Stimulated activated CD8-positive, alpha-beta memory T cell treated with anti-CD3 and anti-CD28 coated beads, Interleukin-12 subunit alpha, Interleukin-12 subunit beta, amount 100 ng/mL, for 4 hours (primary cell): ENCODE data around the gene COL5A2.

Experiments used
- DNase-seq: peaks from one replicate; pipeline ENCODE4 v3.0.0-alpha.2; 2020; ENCODE audit warnings: low read depth

Gene COL5A2

DNA sequence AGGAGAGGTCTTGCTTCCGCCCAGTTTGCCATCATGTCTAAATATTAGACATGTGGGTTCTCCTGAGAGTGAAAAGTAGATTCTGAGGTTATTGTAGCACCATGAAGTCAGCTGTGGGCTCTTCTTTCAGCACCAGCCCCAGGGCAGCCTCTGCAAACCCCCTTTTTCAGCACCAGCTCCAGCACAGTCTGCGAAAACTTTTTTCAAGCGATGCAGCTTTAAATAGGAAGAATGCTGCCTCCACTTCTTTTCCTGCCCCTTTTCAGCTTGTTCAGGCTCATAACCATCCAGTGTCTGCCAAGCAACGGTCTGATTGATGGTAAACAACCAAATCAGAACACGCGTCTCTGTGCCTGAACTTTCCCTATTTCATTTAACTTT is at the start of gene COL5A2:
TSS of gene COL5A2 (minus strand) at position 192 of the 381 bp plus-strand sequence. CDS start at position 35, 157 bp downstream.
- DNase-seq, result no peak

DNA sequence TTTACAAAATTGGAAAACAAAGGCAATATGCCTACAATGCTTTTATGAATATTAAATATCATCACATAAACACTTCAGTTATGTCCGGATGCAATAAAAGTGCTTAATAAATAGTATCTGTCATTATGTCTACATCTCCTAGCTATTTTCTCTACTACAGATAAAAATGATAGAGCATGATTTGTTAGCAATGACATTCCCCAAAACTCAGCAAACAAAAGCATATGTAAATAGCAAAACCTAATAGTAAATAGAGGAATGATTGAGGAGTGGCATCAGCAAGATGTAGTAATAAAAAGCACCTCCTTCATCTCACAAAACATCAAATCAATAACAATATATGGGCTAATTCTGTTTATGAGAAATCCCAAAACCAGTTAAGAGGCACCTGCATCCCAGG is 46.5 kb upstream of the COL5A2 start:
- no peak for DNase-seq

DNA sequence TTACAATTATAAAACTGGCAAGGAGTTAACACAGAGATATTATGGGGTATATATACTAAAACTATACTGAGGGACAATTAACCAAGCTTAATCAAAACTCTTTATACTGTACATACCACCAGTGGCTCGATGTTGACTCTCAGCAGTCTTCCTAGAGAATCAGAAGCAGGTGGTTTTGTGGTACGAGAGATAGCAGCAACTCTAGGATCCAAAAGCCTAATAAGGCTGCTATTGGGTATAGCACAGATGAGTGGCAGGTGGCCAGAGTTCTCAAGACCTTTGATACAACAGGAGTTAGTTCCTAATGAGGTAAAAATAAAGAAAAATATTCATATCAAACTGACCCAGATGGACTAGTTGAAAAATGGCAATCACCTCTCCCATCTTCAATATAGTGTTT is 45.5 kb upstream of the COL5A2 start:
- no peak for DNase-seq

DNA sequence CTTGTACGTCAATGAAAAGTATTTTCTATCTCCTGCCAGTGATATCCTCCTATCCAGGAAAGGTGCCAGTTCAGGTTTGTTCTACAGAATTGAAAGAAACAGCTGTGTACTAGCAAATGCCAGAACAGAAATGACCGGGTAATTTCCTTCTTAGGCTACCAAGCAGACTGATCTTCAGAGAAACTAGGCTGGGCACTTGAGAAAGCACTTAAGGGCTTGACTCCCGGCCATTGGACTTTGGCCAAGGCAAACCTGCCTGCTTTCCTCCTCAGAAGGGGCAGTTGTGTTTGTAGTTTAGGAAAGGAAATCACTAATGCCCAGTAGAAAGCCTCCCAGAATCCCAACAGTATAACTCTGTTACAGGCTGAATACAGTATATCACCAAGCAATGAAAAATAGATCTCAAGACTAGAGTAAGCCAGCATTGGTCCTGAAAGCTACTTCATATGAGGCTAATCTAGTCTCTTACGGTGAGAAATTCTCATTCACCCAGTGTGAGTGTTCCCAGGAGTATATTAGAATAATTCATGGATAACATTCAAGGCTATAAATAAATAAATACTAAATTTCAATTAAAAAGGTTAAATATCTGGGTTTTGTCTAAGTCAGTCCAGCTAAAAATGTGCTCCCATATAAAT is 43.0 kb upstream of the COL5A2 start:
- no peak for DNase-seq

DNA sequence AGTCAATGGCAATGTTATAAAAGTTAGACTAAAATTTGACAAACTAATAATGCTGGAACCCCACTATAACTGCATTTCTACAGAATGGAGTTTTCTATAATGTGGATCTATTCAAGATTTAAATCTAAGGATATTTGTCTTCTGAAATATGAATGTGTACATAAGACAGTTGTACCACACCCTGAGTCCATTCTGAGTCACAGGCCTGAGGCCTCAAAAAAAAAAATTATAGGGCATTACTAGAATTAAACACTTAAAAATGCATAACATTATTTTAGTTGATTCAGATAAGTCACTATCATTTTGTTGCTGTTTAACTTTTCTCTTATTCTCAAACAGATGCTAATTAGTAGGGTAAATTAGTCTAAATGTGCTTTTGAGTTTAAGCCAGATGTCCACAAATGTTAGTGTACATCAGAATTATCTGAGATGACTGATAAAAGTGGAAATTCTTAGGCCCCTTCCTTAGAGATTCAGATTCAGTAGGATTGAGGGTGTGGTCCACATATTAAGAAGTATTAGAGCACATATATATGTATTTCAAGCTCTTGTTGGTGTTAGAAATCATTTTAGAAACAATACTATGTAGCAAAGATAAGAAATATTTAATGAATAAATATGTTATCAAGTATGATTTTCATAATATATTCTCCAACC is 42.4 kb upstream of the COL5A2 start:
- no peak for DNase-seq

DNA sequence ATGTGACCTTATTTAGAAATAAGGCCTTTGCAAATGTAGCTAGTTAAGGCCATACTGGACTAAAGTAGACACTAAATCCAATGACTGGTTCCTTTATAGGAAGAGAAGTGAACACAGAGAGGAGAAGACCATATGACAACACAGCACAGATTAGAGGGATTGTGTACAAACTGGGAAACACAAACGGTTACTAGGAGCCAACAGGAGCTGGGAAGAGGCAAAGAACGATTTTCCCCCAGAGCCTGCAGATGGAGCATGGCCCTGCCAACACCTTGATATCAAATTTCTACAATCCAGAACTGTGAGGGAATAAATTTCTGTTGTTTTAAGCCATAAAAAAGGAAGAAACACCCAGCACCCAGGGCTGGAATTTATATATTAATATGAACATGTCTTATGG is 38.7 kb upstream of the COL5A2 start:
- no peak for DNase-seq

DNA sequence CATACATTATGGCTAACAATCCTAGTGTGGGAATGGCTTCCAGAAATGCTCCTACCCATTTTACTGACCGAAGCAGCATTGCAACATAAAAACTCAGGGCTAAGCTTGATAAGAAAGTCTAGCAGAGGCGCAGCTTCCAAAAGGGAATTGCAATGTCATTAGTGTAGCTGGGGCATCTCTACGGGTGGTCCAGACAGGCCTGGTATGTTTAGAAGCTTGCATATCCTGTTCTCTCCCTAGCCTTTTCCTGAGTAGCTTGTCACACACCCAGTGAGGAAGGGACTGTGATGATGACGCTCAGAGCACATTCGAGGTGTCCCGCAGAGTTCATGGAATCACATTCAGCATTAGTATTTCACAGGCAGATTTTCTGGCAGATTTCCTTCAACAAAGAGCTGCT is 38.0 kb upstream of the COL5A2 start:
- DNase-seq, result no peak

DNA sequence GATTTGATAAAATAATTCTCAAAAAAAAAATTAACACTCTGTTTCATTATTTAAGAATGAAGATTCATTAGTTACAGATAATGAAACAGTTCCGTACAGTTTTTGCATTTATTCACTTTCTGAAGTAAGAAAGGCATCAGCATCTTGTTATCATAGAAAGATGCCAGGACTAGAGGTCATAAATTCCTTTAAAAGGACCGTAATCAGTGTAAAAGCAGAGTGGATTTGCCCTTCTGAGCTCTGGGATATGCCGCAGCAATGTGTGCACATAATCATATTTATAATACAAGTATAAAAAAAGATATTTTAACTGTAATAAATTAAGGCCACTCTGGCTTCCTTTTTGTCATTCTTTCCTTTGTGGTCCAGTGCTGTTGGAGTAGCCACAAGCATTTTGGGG is 37.5 kb upstream of the COL5A2 start:
- DNase-seq, result no peak

DNA sequence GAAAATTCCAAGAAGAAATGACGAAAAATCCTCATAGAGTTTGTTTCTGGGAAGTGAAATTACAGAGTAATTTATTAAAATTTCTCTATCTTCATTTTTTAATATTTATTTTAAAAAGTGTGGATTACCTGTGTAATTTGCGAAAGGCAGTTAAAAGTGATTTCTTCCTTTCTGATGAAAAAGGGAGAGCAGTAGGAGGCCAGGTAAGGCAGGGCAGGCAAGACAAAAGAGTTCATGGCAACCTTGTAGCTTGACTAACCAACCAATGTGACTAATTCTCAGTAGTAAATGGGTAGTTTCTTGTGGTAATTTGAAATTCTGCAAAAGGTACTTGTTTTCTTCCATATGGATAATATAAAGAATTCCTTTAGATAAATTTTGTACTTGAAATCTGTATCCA is 34.9 kb upstream of the COL5A2 start:
- DNase-seq, result no peak

DNA sequence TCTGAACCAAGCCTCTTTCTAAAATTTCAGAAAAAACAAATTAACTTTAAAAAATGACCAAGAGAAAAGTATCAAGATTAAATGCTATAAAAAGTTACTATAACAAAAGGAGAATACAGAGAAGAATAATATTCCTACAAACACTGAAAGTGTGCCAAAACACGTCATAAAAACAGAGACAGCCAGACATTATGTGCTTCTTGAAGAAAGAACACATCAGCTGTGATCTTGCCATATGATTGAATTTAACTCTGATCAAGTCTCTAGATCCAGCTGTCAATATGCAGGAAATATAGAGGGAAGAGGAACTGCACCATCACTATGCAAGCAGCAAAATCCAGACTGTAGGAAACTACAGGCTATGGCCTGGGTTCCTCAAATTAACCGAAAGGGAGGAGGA is 33.7 kb upstream of the COL5A2 start:
- no peak for DNase-seq

DNA sequence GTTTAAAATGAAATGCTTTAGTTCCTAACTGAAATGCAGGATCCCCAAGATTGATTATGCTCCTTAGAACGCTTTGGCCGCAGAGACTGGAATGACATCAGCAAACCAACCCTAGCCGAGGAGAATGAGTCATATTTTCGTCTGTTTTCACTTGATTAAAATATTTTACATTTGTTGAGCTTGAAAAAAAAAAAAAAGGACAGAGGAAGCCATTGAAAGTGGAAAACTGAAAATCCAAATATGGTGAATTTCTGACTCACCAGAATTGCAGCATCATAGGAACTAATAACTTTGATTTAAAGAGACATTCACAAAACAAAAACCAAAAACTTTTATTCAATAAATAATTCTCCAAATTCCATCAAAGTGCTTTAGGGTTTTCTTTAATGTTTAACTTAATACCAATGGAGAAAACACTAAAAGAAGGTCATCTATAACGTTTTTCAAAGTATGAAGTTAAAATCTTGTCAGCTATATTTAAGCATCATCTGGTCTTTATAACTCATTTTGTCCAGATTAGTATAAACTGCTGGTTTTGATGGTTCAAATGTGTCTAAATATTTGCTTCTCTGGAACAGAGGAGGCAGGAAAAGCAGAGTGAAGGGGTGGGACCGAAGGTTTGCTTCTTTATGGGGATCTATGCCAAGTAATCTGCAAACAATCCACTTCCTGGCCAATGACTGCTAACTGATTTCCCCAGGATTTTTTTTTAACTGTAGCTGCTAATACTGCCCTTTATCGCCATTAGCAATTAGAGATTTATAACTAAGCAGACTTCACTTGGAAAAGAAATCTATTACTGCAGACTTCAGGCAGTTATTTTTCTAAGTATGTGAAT is 30.9 kb upstream of the COL5A2 start:
- no peak for DNase-seq

DNA sequence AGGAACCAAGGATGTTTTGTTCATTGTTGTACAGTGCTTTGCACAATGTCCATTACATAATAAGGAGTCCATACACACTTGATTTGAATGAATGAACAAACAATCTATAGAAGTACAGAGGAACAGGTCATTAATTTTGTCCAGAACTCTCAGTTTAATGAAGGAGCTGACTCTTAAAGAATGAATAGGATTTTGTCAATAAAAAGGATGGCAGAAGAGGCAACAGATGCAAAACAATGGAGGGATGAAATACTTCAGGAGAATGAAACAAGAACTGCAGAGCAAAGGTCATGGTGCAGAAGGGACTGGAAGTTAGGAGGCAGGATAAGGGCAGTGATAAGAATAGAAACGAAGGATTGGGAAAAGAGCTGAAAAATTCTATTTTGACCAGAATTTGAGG is 28.7 kb upstream of the COL5A2 start:
- DNase-seq, result no peak

DNA sequence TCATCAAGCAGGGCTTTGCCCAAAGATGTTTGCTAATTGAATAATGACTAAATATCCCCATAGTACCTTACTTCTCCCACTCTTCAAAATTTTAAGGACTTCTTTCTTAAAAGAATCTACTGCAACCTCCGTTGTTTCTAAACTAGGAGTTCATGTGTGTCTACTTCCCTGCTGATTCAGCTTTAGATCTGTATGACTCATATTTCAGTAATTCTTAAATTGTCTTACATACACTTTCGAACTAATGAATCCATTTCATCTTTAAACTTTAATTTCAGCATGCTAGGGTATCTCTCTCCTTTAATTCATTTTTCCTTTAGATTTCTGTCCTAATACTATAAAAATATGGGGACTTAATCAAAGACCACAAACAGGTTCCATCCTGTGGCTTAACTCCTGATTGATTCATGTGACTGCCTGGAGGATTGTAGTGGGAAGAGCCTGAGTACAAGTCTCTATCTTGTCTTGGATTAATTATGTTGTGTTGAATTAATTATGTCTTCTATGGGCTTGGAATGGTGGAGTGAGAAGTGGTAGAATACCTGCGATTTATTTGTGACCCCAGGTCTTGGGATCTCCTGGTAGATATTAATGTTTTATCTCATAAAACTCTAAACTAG is 24.9 kb upstream of the COL5A2 start:
- DNase-seq, result no peak

DNA sequence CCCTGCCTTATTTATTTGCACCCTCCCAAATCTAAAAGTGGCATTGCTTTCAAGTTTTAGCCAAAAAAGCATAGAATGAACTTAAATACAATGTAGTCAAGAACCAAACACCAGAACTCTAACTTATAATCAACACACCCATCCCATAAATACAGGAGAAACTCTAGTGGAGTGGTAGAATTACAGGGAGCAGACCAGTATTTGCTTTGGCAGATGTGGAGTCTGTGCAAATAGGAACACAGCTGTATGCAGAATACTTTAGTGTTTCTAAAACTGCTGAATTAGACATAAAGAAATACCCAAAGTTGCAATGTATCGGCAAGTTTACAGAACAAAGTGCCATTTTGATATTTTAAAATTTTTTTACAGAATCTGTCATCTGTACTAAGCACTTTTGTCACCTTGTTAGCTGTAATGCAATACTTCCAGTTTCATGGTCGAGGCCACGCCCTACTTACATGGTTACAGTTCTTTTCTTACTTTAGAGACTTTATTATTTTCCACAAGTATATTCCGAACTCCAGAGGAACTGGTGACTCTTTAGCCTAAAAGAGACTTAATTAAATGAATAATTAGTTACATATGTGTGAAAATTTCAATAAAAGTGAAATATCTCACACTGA is 23.7 kb upstream of the COL5A2 start:
- no peak for DNase-seq

DNA sequence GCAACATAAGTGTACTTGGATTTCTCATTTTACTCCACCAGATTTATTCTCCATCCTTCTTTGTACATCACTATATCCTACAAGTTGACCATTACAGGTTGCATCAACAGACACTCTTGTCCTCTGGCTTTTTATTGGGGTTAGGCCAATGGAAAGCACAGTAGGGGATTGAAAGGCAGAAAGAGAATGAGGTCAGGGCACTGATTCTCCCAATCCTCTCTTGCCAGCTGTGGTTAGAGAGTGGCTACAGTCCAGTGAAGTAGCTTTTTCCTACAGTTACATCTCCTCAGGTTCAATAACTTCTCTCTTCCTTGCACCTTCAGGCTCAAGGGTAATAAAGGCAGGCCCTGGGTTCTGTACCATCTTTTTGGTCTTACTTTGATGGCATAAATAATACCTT is 20.2 kb upstream of the COL5A2 start:
- DNase-seq, result no peak

DNA sequence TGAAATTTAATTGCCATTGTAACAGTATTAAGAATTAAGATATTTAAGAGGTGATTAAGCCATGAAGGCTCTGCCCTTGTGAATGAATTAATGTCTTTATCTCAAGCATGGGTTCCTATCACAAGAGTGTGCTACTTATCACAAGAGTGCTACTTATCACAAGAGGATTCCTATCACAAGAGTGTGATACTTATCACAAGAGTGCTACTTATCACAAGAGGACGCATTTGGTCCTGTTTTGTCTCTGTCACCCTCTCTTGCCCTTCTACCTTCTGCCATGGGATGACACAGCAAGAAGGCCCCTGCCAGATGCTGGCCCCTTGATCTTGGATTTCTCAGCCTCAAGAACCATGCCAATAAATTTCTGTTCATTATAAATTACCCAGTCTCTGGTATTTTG is 13.2 kb upstream of the COL5A2 start:
- no peak for DNase-seq

DNA sequence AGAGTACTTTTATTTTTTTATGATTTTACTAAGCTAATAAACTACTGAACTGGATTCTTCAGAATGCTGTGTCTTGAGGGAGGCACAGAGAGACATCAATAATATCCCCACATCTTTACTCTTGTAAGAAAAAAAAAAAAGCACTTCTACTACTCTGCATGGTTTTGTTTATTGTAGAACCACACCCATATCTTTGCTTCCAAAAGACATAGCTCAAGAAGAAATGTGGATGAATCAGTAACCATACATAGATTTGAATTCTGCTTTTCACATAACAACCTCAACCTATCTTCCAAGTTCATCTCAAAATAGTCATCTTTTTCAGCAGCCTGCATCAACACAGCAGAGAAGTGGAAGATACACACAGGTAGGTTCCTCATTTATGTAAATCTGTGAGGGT is 12.2 kb upstream of the COL5A2 start:
- no peak for DNase-seq

DNA sequence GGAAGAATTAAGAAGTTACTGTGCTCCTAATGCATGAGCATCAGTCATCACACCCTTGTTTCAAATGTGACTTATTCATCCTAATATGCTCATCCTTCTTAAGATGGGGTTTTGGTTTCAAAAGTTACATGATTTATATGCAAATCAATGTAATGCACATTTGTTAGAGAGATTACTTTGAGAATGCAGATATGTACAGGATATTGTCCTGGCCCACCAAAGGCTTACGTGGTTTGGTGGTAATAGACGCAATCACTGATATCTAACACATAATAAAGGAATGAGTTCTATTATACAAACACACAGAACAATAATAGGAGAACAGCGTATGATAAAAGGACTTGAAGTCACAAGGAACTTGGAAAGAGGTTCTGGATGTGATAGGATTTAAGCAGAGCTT is 11.1 kb upstream of the COL5A2 start:
- DNase-seq, result no peak

DNA sequence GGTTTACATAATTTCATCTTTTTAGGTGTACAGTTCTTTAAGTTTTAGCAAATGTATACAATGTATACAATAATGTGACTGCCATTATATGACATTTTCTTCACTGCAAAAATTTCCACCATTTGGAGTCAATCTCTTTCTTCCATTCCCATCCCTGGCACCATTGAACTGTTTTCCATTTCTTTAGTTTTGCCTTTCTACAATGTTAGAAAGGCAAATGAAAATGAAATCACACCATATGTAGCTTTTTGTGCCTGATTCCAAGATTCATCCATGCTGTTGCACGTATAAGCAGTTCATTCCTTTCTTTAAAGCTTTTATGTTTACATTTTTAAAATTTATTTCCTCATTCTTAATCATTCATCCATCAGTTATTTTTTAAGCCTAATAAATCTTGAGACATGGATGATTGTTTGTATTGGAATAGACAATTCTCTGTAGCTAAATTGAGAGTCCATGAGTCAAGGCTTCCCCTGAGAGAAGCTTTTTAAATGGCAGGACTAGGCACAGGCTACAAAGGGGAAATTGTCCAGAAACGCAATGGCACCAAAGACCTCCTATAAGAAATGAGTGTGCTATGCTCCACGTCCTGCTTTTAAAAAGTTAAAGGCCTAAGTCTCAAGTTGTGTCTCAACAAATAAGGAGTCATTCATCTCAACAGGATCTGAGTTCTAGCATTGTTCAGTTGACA is 8.7 kb upstream of the COL5A2 start:
- DNase-seq, result no peak

DNA sequence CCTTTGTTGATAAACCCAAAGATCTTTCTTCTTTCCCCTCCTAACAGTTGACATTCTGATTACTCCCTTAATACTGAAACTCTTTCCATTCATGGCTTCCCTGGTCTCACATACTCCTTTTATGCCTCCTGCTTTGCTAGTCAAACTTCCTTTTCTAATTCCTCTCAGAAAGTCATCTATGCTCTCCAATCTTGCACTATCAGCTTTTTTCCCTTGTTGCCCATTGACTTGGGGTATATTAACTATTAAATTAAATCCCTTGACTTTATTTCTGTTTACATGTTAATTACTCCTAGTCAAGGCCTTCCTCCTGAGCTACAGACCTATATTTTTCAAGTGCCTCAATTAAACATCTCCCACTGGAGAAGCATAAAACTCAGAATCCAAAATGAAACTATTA is 3.6 kb upstream of the COL5A2 start:
- DNase-seq, result no peak

DNA sequence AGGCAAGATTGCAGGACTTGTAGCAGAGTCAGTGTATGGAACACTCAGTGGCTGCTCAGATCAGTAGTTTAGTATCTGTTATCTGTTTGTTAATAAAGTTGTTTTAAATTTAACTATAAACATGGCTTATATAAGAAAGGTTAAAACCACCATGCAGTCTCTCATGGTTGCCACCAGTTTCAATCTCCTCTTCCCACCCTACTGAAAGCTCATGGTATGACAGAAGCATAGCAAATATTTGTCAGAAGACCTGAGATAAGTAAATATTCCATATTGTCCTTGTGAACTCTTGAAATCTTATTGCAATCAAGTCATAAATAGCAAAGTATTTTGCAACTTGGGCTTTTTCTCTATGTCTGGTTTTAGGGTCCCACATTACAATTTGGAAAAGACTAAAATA is 2.1 kb upstream of the COL5A2 start:
- DNase-seq, result no peak
